Endometrium (tissue), 2 donors: ENCODE measurements around the gene EPHB3.

Experiments used
- FAIRE-seq: peaks from 2 replicates; lab custom pipeline; 2012; peaks lifted over from hg19 to GRCh38; lab: Jason Lieb, UNC
- donor health status: control.
- donor health status: control.

EPHB3 gene

DNA sequence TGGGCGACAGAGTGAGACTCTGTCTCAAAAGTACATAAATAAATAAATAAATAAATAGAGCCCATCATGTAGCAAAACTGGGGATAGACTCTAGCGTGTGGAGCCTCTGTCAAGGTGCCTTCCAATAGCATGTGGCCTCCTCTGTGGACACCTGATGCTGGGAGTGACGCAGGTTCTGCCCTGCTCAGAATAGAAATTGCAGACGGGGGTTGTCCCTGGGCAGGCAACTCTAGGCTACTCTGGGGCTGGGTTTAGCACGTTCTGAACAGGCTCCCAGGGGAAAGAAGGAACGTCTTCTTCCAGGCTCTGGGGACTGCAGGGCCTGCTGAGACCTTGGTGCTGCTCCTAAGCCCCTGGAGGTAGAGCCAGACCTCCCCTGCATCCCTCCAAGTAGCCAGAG, 65.3 kb downstream of the EPHB3 start:
- FAIRE-seq: no peak

DNA sequence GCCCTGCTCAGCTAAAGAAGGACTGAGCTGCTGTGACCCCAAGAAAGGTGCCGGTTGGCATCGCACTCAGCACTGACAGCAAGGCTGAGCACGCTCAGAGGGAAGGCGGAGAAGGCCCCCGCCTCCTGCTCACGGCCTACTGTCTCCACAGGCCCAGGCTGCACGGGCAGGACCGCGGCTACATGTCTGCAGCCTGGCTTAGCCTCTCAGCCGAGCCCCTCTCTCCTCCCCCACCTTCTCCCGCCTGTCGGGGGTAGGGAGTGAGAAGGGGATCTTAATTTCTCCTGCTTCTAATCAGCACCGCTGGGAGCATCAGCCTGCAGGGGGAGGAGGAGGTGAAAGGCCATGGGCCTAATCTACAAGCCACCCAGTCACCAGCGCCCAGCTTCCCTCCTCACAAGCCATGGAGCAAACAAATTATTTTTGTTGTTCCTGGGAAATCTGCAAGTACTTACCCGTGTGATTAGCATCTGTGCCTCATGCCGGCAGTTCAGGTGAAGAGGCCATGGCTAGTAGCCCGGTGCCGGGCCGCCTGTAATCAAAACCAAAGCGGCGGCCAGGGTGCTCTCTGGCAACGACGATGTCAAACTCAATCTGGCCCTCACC, 68.1 kb downstream of the EPHB3 start:
- no peak for FAIRE-seq

DNA sequence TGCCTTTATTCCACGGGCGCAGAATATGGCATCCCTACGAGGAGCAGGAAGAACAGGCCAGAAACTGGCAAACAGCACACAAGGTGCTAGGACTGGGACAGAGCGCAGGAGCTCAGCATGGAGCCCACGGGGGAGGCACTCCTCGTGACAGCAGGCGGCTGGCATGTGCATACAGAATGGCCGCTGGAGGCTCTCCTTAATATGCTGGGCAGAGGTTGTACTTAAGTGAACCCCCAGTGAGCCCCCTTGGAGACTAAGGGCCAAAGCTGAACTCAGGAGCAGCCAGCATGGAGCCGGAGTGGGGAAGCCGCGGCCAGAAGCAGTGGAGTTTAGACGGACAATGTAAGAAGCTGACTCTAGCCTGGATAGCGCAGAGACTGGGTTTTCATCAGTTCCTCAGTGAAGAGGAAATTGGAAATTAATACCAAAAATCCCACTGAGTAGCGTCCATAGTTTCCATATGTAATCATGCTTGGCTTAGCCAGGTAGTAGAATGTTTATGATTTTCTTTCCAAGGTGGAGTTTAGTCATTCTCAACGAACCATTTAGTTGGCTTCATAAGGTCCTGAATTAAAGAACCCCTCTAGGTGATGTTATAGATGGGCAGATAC, 69.4 kb downstream of the EPHB3 start:
- FAIRE-seq: no peak

DNA sequence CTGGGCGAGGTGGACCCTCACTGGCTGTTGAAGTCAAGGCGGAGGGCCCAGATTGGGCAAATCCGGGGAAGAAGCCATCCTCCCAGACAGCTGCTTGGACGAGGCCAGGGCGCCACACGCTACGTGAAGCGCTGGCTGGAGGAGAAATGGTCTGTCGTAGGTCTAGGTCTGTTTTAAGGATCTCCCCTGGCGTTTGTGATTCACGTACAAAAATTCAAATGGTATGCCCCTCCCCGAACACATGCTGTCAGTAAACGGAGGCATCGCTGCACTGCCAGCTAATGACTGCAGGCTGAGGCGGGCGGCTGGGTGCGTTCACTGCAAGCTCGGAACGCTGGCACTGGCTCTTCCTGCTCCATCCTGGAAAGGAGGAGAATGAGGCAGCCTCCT, 69.9 kb downstream of the EPHB3 start:
- no peak for FAIRE-seq
